HG02973 (cell line): ENCODE results near the gene NUCB2.

Experiments used
- ATAC-seq: cut with Tn5 transposase; IDR thresholded peaks from one replicate; pipeline ENCODE4 v1.9.1; 2021; ENCODE audit warnings: moderate library complexity; ENCODE audit not compliant: unreplicated experiment

The NUCB2 gene

DNA sequence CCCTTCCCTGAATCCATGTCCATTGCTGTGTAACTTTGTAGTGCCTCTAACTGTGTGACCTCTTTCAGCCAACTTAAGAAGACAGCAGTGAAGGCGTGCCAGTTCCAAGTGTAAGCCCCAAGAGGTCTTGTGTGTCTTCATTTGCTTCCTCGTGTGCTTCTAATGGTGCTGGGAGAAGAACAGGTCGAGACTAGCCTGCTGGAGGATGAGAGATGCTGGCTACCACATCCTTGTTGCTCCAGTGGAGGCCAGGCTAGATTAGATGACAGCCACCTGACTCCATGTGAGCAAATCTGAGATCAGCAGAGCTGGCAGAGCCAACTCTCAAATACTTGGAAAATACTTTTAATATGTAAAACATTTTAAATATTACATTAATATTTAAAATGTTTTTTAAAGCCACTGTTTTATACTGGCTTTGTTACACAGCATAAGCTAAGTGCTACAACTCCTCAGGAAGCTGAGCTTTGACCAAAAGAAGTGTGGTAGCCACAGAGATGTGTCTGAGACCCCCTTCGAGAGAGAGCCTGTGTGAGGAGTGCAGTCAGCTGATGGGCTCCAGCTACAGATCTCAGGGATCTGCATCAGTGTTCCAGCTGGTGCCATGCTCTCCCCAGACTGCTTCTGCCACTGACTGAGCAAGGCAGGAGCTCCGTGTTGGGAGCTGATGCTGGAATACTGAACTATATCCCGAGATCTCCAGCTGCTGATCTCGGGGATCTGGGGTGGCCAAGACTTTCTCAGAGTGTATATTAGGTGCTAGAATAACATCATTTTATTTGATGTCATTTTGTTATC lies 103.0 kb downstream of the NUCB2 start:
- ATAC-seq = no peak

DNA sequence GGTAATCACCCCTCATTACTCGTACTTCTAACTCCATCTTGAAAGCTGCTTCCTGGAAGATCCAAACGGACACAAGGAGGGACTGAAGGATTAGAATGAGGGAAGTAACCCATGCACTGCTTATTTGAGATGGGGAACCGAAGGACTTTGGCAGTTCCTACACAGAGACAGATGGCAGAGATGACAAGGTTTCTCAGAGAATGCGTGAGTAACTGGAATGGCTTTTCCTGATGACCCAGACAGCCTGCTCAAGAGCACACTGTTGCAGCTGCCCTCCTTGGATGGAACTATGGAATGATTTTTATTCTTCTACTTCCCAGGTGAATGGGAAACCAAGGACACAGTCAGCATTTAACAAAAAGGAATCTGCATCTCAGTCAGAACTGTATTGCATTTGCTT lies 104.6 kb downstream of the NUCB2 start:
- ATAC-seq = no peak
